H9 (cell line): ENCODE measurements around the gene SRPK3. TPM values are rescaled to one million over a fixed set of nuclear protein-coding genes. Genes with fewer than 3 reads are reported as not detected.

Experiments
- DNase-seq: peaks from one replicate; pipeline ENCODE4 v3.0.0-alpha.2; 2017
- H2AFZ ChIP-seq: one replicate; pipeline ENCODE4 v1.6.1; 2013; ENCODE audit warnings: mild to moderate bottlenecking, low read length, control low read depth, moderate library complexity
- H2AK5ac ChIP-seq: 2 replicates; pipeline ENCODE4 v1.6.1; 2013; ENCODE audit warnings: low read length, control low read depth, mixed read lengths; ENCODE audit not compliant: insufficient read length
- H2BK120ac ChIP-seq: one replicate; pipeline ENCODE4 v1.6.1; 2013; ENCODE audit warnings: low read depth, mild to moderate bottlenecking, low read length, control low read depth, inconsistent platforms; ENCODE audit not compliant: poor library complexity, severe bottlenecking
- H2BK12ac ChIP-seq: 2 replicates; pipeline ENCODE4 v1.6.1; 2013; ENCODE audit warnings: low read length, control low read depth, mixed read lengths, low read depth; ENCODE audit not compliant: insufficient read length
- H2BK15ac ChIP-seq: 2 replicates; pipeline ENCODE4 v1.6.1; 2013; ENCODE audit warnings: low read depth, low read length, control low read depth
- H2BK20ac ChIP-seq: one replicate; pipeline ENCODE4 v1.6.1; 2013; ENCODE audit warnings: low read depth, mild to moderate bottlenecking, low read length, control low read depth, inconsistent platforms; ENCODE audit not compliant: poor library complexity, severe bottlenecking
- H2BK5ac ChIP-seq: 2 replicates; pipeline ENCODE4 v1.6.1; 2013; ENCODE audit warnings: low read length, control low read depth, mixed read lengths; ENCODE audit not compliant: insufficient read length
- H3K14ac ChIP-seq: 2 replicates; pipeline ENCODE4 v1.6.1; 2013; ENCODE audit warnings: low read length, control low read depth; ENCODE audit not compliant: insufficient read depth
- H3K18ac ChIP-seq: 2 replicates; pipeline ENCODE4 v1.6.1; 2013; ENCODE audit warnings: low read depth, mild to moderate bottlenecking, mixed read lengths, low read length, control low read depth; ENCODE audit not compliant: insufficient read length
- H3K23ac ChIP-seq: 2 replicates; pipeline ENCODE4 v1.6.1; 2013; ENCODE audit warnings: low read length, control low read depth, mixed read lengths, low read depth; ENCODE audit not compliant: insufficient read length
- H3K23me2 ChIP-seq: 2 replicates; pipeline ENCODE4 v1.6.1; 2013; ENCODE audit warnings: low read depth, mild to moderate bottlenecking, mixed read lengths, low read length, control low read depth; ENCODE audit not compliant: insufficient read length, poor library complexity, severe bottlenecking
- H3K27ac ChIP-seq: 2 replicates; pipeline ENCODE4 v1.5.1; 2013; ENCODE audit warnings: low read length, control low read depth, mixed read lengths, low read depth; ENCODE audit not compliant: insufficient read length
- H3K27me3 ChIP-seq: 2 replicates; pipeline ENCODE4 v1.6.1; 2013; ENCODE audit warnings: low read length, control low read depth, inconsistent platforms; ENCODE audit not compliant: insufficient read depth
- H3K4ac ChIP-seq: 2 replicates; pipeline ENCODE4 v1.6.1; 2013; ENCODE audit warnings: low read depth, mild to moderate bottlenecking, control low read depth, inconsistent platforms, low read length, moderate library complexity
- H3K4me1 ChIP-seq: 2 replicates; pipeline ENCODE4 v1.6.1; 2013; ENCODE audit warnings: low read length, control low read depth, inconsistent platforms; ENCODE audit not compliant: insufficient read depth
- H3K4me2 ChIP-seq: 2 replicates; pipeline ENCODE4 v1.6.1; 2013; ENCODE audit warnings: low read length, control low read depth, mixed read lengths; ENCODE audit not compliant: insufficient read length, insufficient read depth
- H3K56ac ChIP-seq: 2 replicates; pipeline ENCODE4 v1.6.1; 2013; ENCODE audit warnings: low read depth, mild to moderate bottlenecking, mixed read lengths, low read length, control low read depth; ENCODE audit not compliant: insufficient read length
- H3K79me1 ChIP-seq: 2 replicates; pipeline ENCODE4 v1.6.1; 2013; ENCODE audit warnings: low read depth, mild to moderate bottlenecking, moderate library complexity, low read length, control low read depth, inconsistent platforms; ENCODE audit not compliant: insufficient read depth, poor library complexity, severe bottlenecking
- H3K79me2 ChIP-seq: 2 replicates; pipeline ENCODE4 v1.6.1; 2013; ENCODE audit warnings: low read length, control low read depth, inconsistent platforms; ENCODE audit not compliant: insufficient read depth
- H3K9ac ChIP-seq: 2 replicates; pipeline ENCODE4 v1.6.1; 2013; ENCODE audit warnings: low read length, control low read depth, mixed read lengths; ENCODE audit not compliant: insufficient read length; ENCODE audit errors: extremely low read depth
- H3K9me3 ChIP-seq: one replicate; pipeline ENCODE4 v1.6.1; 2013; ENCODE audit warnings: low read depth, low read length, inconsistent platforms; ENCODE audit not compliant: control insufficient read depth
- H3T11ph ChIP-seq: one replicate; pipeline ENCODE4 v1.6.1; 2013; ENCODE audit warnings: mild to moderate bottlenecking, low read length, control low read depth, inconsistent platforms
- H4K20me1 ChIP-seq: one replicate; pipeline ENCODE4 v1.6.1; 2013; ENCODE audit not compliant: control insufficient read depth, insufficient read length, insufficient read depth
- H4K5ac ChIP-seq: 2 replicates; pipeline ENCODE4 v1.6.1; 2013; ENCODE audit warnings: low read depth, mild to moderate bottlenecking, mixed read lengths, low read length, control low read depth; ENCODE audit not compliant: insufficient read length
- H4K8ac ChIP-seq: replicated peaks from 2 replicates; pipeline ENCODE4 v1.6.1; 2013; ENCODE audit warnings: low read length, control low read depth, mixed read lengths, low read depth; ENCODE audit not compliant: insufficient read length
- H4K91ac ChIP-seq: 2 replicates; pipeline ENCODE4 v1.6.1; 2013; ENCODE audit warnings: low read depth, mild to moderate bottlenecking, moderate library complexity, mixed read lengths, low read length, control low read depth; ENCODE audit not compliant: insufficient read length
- H3K27ac Mint-ChIP-seq, 3 experiments: 2 replicates in 2 of 3; 3 replicates in 1 of 3; pipeline ENCODE4 v1.8.0; 2020 to 2021; ENCODE audit warnings: mixed read lengths in 3 of 3, mild to moderate bottlenecking in 1 of 3, moderate library complexity in 1 of 3
- H3K27me3 Mint-ChIP-seq: 2 replicates; pipeline ENCODE4 v1.8.0; 2021; ENCODE audit warnings: low read depth, mild to moderate bottlenecking, moderate library complexity, mixed read lengths
- H3K36me3 Mint-ChIP-seq, 3 experiments: 2 replicates in 2 of 3; 3 replicates in 1 of 3; pipeline ENCODE4 v1.8.0; 2020 to 2021; ENCODE audit warnings: low read depth in 3 of 3, mixed read lengths in 3 of 3; ENCODE audit not compliant: insufficient read depth in 1 of 3
- H3K4me1 Mint-ChIP-seq, 2 experiments: 2 replicates each; pipeline ENCODE4 v1.8.0; 2020; ENCODE audit warnings: mixed read lengths in 2 of 2
- H3K4me3 Mint-ChIP-seq, 2 experiments: 2 replicates in 1 of 2; 3 replicates in 1 of 2; pipeline ENCODE4 v1.8.0; 2020 to 2021; ENCODE audit warnings: mild to moderate bottlenecking in 2 of 2, mixed read lengths in 2 of 2, moderate library complexity in 1 of 2
- H3K9me3 Mint-ChIP-seq, 2 experiments: 2 replicates in 1 of 2; 3 replicates in 1 of 2; pipeline ENCODE4 v1.8.0; 2020; ENCODE audit warnings: mild to moderate bottlenecking in 2 of 2, mixed read lengths in 2 of 2, moderate library complexity in 1 of 2
- CTCF ChIP-seq: fragments of 200-600 bp; sonication (generic); conservative IDR thresholded peaks from 3 replicates; pipeline ENCODE4 v1.8.0; 2021; ENCODE audit warnings: antibody characterized with exemption, mild to moderate bottlenecking
- WGBS: extraction: QIAGEN DNeasy Blood & Tissue Kit; methylation state at CpG from one replicate; pipeline ENCODE4 v1.1.7; 2013; ENCODE audit warnings: missing lambda C conversion rate, low lambda C conversion rate, mixed read lengths; ENCODE audit not compliant: insufficient read length; ENCODE audit errors: extremely low coverage; 5-methylcytosine and 5-hydroxymethylcytosine counted together
- total RNA-seq: library from RNA; stranded (reverse); gene quantifications from 2 replicates; pipeline ENCODE4 v1.2.1, GENCODE V29; 2021

The SRPK3 gene
- total RNA-seq, 1 experiment from 2014 or later, result not detected

GRCh38 chrX:153779891-153780677 is 757 bp upstream of the SRPK3 start:
- Histone ChIP-seq H4K8ac (no peak overlapping the region), H4K5ac (no peak overlapping the region), H3K23ac (no peak overlapping the region), H2AK5ac (no peak overlapping the region), H3K14ac (no peak overlapping the region), H2BK15ac (no peak overlapping the region), H2AFZ (no peak overlapping the region), H3K23me2 (no peaks in the 10 kb centered on the region), H3K4me2 (no peak overlapping the region), H3K18ac (no peak overlapping the region), H2BK20ac (no peak overlapping the region), H2BK120ac (no peak overlapping the region), H3K9me3 (peaks cover 8% of the 10 kb centered on the region), H3K79me2 (no peaks in the 10 kb centered on the region), H4K91ac (no peak overlapping the region), H4K20me1 (no peaks in the 10 kb centered on the region), H3T11ph (no peak overlapping the region), H2BK12ac (no peak overlapping the region), H3K9ac (no peak overlapping the region), H3K79me1 (no peaks in the 10 kb centered on the region), H3K27ac (no peak overlapping the region), H3K27me3 (no peaks in the 10 kb centered on the region), H3K56ac (no peak overlapping the region), H3K4ac (no peak overlapping the region), H2BK5ac (no peak overlapping the region), H3K4me1 (no peaks in the 10 kb centered on the region)
- H3K9me3 Mint-ChIP-seq, result peaks cover 31 to 59% of the 10 kb centered on the region in 2 experiments
- WGBS, result no CpG with 5 or more reads among the region's 18 CpGs
- peaks cover 2% of the 10 kb centered on the region; the same call in 1 of the 2 replicates for H3K27me3 Mint-ChIP-seq
- peaks cover 0 to 12% (median 3%) of the 10 kb centered on the region in 3 experiments; a peak in 5 of 7 replicates for H3K36me3 Mint-ChIP-seq
- no peak for TF ChIP-seq CTCF
- H3K4me1 Mint-ChIP-seq, result peaks cover 4 to 8% of the 10 kb centered on the region in 2 experiments
- H3K27ac Mint-ChIP-seq, result peak overlapping the region in 2 of 3 experiments; percentile 44 to 48; a peak in 2 of 7 replicates
- no peak for DNase-seq
- peak overlapping the region in 1 of 2 experiments; percentile 43; a peak in 1 of 5 replicates for H3K4me3 Mint-ChIP-seq
